MCF 10A (cell line): ENCODE measurements around the gene CDCP2. TPM values are rescaled to one million over a fixed set of nuclear protein-coding genes. Genes with fewer than 3 reads are reported as not detected.
"Not testable (repeated sequence)": the region's sequence is repeated elsewhere in the genome, so short reads cannot be mapped to it uniquely, and the experiment has no call there.

Source experiments
- BruUV-seq: library from RNA; stranded (reverse); fragments of 400-500 nt; replicated peaks from 2 replicates; lab custom pipeline; 2021; lab: Mats Ljungman, UMichigan
- CTCF ChIA-PET: fragments of 300-600 bp; sonication (Branson Sonifier 250); formaldehyde crosslinking; extraction: SDS; loops from one replicate; lab custom pipeline; 2021; ENCODE audit warnings: antibody characterized with exemption, inconsistent platforms; lab: Yijun Ruan, JAX
- POLR2A ChIA-PET: fragments of 300-600, 350-650 bp; sonication (Branson Sonifier 250); formaldehyde crosslinking; extraction: SDS; loops from one replicate; lab custom pipeline; 2020; ENCODE audit warnings: antibody characterized with exemption, inconsistent platforms; lab: Yijun Ruan, JAX
- DNase-seq: peaks from one replicate; pipeline ENCODE4 v3.0.0-alpha.2; 2018; ENCODE audit not compliant: unreplicated experiment
- H3K27ac Mint-ChIP-seq: one replicate; pipeline ENCODE4 v1.8.0; 2022; ENCODE audit warnings: mild to moderate bottlenecking, low read depth, mixed read lengths; ENCODE audit not compliant: unreplicated experiment
- H3K27me3 Mint-ChIP-seq: one replicate; pipeline ENCODE4 v1.8.0; 2022; ENCODE audit warnings: mixed read lengths; ENCODE audit not compliant: insufficient read depth, unreplicated experiment
- H3K36me3 Mint-ChIP-seq: one replicate; pipeline ENCODE4 v1.8.0; 2022; ENCODE audit warnings: mild to moderate bottlenecking, moderate library complexity, mixed read lengths; ENCODE audit not compliant: insufficient read depth, unreplicated experiment
- H3K4me1 Mint-ChIP-seq: one replicate; pipeline ENCODE4 v1.8.0; 2022; ENCODE audit warnings: mixed read lengths; ENCODE audit not compliant: insufficient read depth, unreplicated experiment
- H3K4me3 Mint-ChIP-seq: one replicate; pipeline ENCODE4 v1.8.0; 2022; ENCODE audit warnings: mild to moderate bottlenecking, moderate library complexity, mixed read lengths; ENCODE audit not compliant: unreplicated experiment
- H3K9me3 Mint-ChIP-seq: one replicate; pipeline ENCODE4 v1.8.0; 2022; ENCODE audit warnings: mixed read lengths; ENCODE audit not compliant: unreplicated experiment
- CTCF ChIP-seq: fragments of 200-600 bp; IDR thresholded peaks from one replicate; pipeline ENCODE4 v1.8.0; 2022; ENCODE audit warnings: antibody characterized with exemption, mild to moderate bottlenecking; ENCODE audit not compliant: unreplicated experiment
- intact Hi-C: fragments of 100-400 bp; cut with micrococcal nuclease; formaldehyde crosslinking; loops from 2 replicates; pipeline ENCODE4 v1.14.1; 2022
- total RNA-seq: library from RNA; stranded (reverse); gene quantifications from 2 replicates; pipeline ENCODE4 v1.2.3, GENCODE V29; 2022

CDCP2 gene
- total RNA-seq, 1 experiment from 2014 or later: not detected

GRCh38 chr1:54095546-54096226, 57.1 kb downstream of the CDCP2 start:
- Mint-ChIP-seq H3K27ac (no peak overlapping the region), H3K9me3 (no peaks in the 10 kb centered on the region), H3K27me3 (no peaks in the 10 kb centered on the region), H3K4me3 (no peak overlapping the region), H3K36me3 (peaks cover 17% of the 10 kb centered on the region), H3K4me1 (no peaks in the 10 kb centered on the region)
- intact Hi-C loops: no loop called here
- BruUV-seq: no TSS peak
- no peak for DNase-seq
- ChIA-PET CTCF (interaction anchor here (0.6 kb wide), 1 partner anchor 10 kb away, joined by 4 read pairs; no protein-coding TSS in a partner anchor), POLR2A (interaction anchor here (0.9 kb wide), 1 partner anchor 12 kb away, joined by 4 read pairs; no protein-coding TSS in a partner anchor)
- no peak for TF ChIP-seq CTCF

- DNase-seq, H3K27ac Mint-ChIP-seq, intact Hi-C loops, H3K4me1 Mint-ChIP-seq, H3K9me3 Mint-ChIP-seq, BruUV-seq, H3K27me3 Mint-ChIP-seq, H3K4me3 Mint-ChIP-seq: not testable (repeated sequence)
- ChIA-PET POLR2A (interaction anchor here (0.9 kb wide), 1 partner anchor 11 kb away, joined by 4 read pairs; no protein-coding TSS in a partner anchor), CTCF (interaction anchor here (0.6 kb wide), 1 partner anchor 9 kb away, joined by 4 read pairs; no protein-coding TSS in a partner anchor)
- peaks cover 17% of the 10 kb centered on the region for H3K36me3 Mint-ChIP-seq
These were observed 58.1 kb downstream of the CDCP2 start for GRCh38 chr1:54094730-54095105.

GRCh38 chr1:54094001-54094729, 58.6 kb downstream of the CDCP2 start:
- no peak overlapping the region for H3K4me3 Mint-ChIP-seq
- no peaks in the 10 kb centered on the region for H3K27me3 Mint-ChIP-seq
- ChIA-PET CTCF (no interaction called here), POLR2A (interaction anchor here (0.9 kb wide), 1 partner anchor 10 kb away, joined by 4 read pairs; no protein-coding TSS in a partner anchor)
- H3K9me3 Mint-ChIP-seq: no peaks in the 10 kb centered on the region
- no TSS peak for BruUV-seq
- intact Hi-C loops: no loop called here
- peaks cover 17% of the 10 kb centered on the region for H3K36me3 Mint-ChIP-seq
- no peak for DNase-seq
- H3K27ac Mint-ChIP-seq: no peak overlapping the region
- no peaks in the 10 kb centered on the region for H3K4me1 Mint-ChIP-seq
- no peak for TF ChIP-seq CTCF

GRCh38 chr1:54091666-54092065, 61.1 kb downstream of the CDCP2 start:
- Mint-ChIP-seq H3K9me3 (no peaks in the 10 kb centered on the region), H3K4me3 (no peak overlapping the region), H3K36me3 (peaks cover 9% of the 10 kb centered on the region), H3K4me1 (no peaks in the 10 kb centered on the region), H3K27ac (no peak overlapping the region), H3K27me3 (no peaks in the 10 kb centered on the region)
- intact Hi-C loops: no loop called here
- DNase-seq: no peak
- TF ChIP-seq CTCF: no peak
- ChIA-PET CTCF (interaction anchor here (1.3 kb wide), 1 partner anchor 14 kb away, joined by 3 read pairs; no protein-coding TSS in a partner anchor), POLR2A (interaction anchor here (0.7 kb wide), 1 partner anchor 99 kb away, joined by 3 read pairs; no protein-coding TSS in a partner anchor)
- BruUV-seq: no TSS peak
